Panc1 (cell line): ENCODE measurements around the gene CXCL17. TPM values are rescaled to one million over a fixed set of nuclear protein-coding genes. Genes with fewer than 3 reads are reported as not detected.
A peak's percentile ranks its signal among the peaks of the same experiment; 100 is the strongest.

Experiments
- ATAC-seq: fragments of 200-7000 bp; cut with Tn5 transposase; 2 replicates; pipeline ENCODE4 v1.9.1; 2020; ENCODE audit warnings: mild to moderate bottlenecking, moderate library complexity
- BruUV-seq: library from RNA; stranded (reverse); fragments of 400-500 nt; replicated peaks from 2 replicates; lab custom pipeline; 2021; lab: Mats Ljungman, UMichigan
- CTCF ChIA-PET: fragments of 300-600 bp; sonication (Branson Sonifier 250); formaldehyde crosslinking; loops from one replicate; lab custom pipeline; 2022; ENCODE audit warnings: antibody characterized with exemption; lab: Charles Lee
- POLR2A ChIA-PET: fragments of 300-600 bp; sonication (Branson Sonifier 250); formaldehyde crosslinking; loops from one replicate; lab custom pipeline; 2022; ENCODE audit warnings: antibody characterized with exemption; lab: Charles Lee
- DNase-seq: peaks from one replicate; pipeline ENCODE4 v3.0.0-alpha.2; 2010; ENCODE audit warnings: low read depth, low spot score
- H3K27ac ChIP-seq: 2 replicates; pipeline ENCODE4 v1.5.1; 2011; ENCODE audit warnings: mild to moderate bottlenecking, low read length, inconsistent platforms
- H3K27me3 ChIP-seq: fragments of 200-500 bp; sonication (Bioruptor generic); 2 replicates; pipeline ENCODE4 v1.6.0; 2014; ENCODE audit warnings: low read length, inconsistent platforms; ENCODE audit not compliant: control insufficient read depth, insufficient read depth
- H3K36me3 ChIP-seq: fragments of 200-500 bp; sonication (Bioruptor generic); 2 replicates; pipeline ENCODE4 v1.5.1; 2014; ENCODE audit warnings: inconsistent platforms, mild to moderate bottlenecking, low read length, moderate library complexity; ENCODE audit not compliant: control insufficient read depth, insufficient read depth
- H3K4me1 ChIP-seq: 2 replicates; pipeline ENCODE4 v1.5.1; 2011; ENCODE audit warnings: inconsistent platforms, mild to moderate bottlenecking, low read length, moderate library complexity; ENCODE audit not compliant: control insufficient read depth, insufficient read depth
- H3K4me3 ChIP-seq, 2 experiments: 2 replicates each; pipeline ENCODE4 v1.5.1; 2011 to 2012; ENCODE audit warnings: low read depth in 2 of 2, low read length in 2 of 2, mild to moderate bottlenecking in 2 of 2, inconsistent platforms in 1 of 2, moderate library complexity in 1 of 2
- H3K9me3 ChIP-seq: fragments of 200-500 bp; sonication (Bioruptor generic); 2 replicates; pipeline ENCODE4 v1.5.1; 2014; ENCODE audit warnings: low read depth, mild to moderate bottlenecking, inconsistent platforms, low read length, moderate library complexity; ENCODE audit not compliant: control insufficient read depth, insufficient read depth
- CTCF ChIP-seq: fragments of 450-650 bp; IDR thresholded peaks from 2 replicates; pipeline ENCODE4 v1.5.1; 2017; ENCODE audit warnings: mild to moderate bottlenecking
- POLR2AphosphoS5 ChIP-seq: IDR thresholded peaks from 2 replicates; pipeline ENCODE4 v1.6.1; 2012; ENCODE audit warnings: mild to moderate bottlenecking, low read depth, low read length, moderate library complexity
- REST ChIP-seq, 2 experiments: IDR thresholded peaks; 2 replicates each; pipeline ENCODE4 v1.6.1; 2011 to 2012; ENCODE audit warnings: low read depth in 2 of 2, control low read depth in 1 of 2, low read length in 1 of 2, mild to moderate bottlenecking in 1 of 2, moderate library complexity in 1 of 2; ENCODE audit not compliant: insufficient read depth in 1 of 2
- SIN3A ChIP-seq: IDR thresholded peaks from 2 replicates; pipeline ENCODE4 v1.6.1; 2012; ENCODE audit warnings: low read depth, mild to moderate bottlenecking, low read length, moderate library complexity, borderline replicate concordance; ENCODE audit not compliant: insufficient read depth
- TCF7L2 ChIP-seq: IDR thresholded peaks from 2 replicates; pipeline ENCODE4 v1.6.1; 2011; ENCODE audit warnings: mild to moderate bottlenecking, low read depth, low read length, inconsistent platforms
- in situ Hi-C: cut with HindIII; loops from 2 replicates; pipeline ENCODE4 v1.10.0; 2016; ENCODE audit warnings: low sequenced_read_pairs, low pct_unique_long_range_greater_than_20kb
- intact Hi-C: fragments of 100-400 bp; cut with micrococcal nuclease; formaldehyde crosslinking; loops from one replicate; pipeline ENCODE4 v1.10.0; 2022; ENCODE audit not compliant: unreplicated experiment
- total RNA-seq: library from RNA; stranded (reverse); gene quantifications from one replicate; pipeline ENCODE4 v1.2.1, GENCODE V29; 2021; ENCODE audit not compliant: unreplicated experiment

The CXCL17 gene
- total RNA-seq, 1 experiment from 2014 or later = not detected

GRCh38 chr19:42419309-42419708 lies 23.4 kb downstream of the CXCL17 start:
- no peak for ATAC-seq
- no TSS peak for BruUV-seq
- Histone ChIP-seq H3K27ac (no peak overlapping the region), H3K36me3 (no peaks in the 10 kb centered on the region), H3K9me3 (no peaks in the 10 kb centered on the region), H3K27me3 (no peaks in the 10 kb centered on the region), H3K4me1 (no peaks in the 10 kb centered on the region; the same call in 1 of the 2 replicates), H3K4me3 (no peak overlapping the region)
- ChIA-PET CTCF (interaction anchor here (1.5 kb wide), 1 partner anchor 22 kb away, joined by 8 read pairs; no protein-coding TSS in a partner anchor), POLR2A (no interaction called here)
- no peak for DNase-seq
- in situ Hi-C loops = no loop called here
- intact Hi-C loops = no loop called here
- TF ChIP-seq SIN3A (no peak), POLR2AphosphoS5 (no peak), CTCF (no peak), REST (IDR thresholded peaks at IDR 0.05; ENCODE audit: insufficient read depth in 1 of 2, low read depth in 2 of 2, low read length in 1 of 2) (no peak), TCF7L2 (no peak)

- no peaks in the 10 kb centered on the region for H3K27me3 ChIP-seq
- no peak overlapping the region for H3K4me3 ChIP-seq
- no TSS peak for BruUV-seq
- H3K4me1 ChIP-seq = no peaks in the 10 kb centered on the region
- in situ Hi-C loops (no loop called here), intact Hi-C loops (no loop called here)
- ATAC-seq (0 out of 2 replicates have a peak, but pooled peaks have one; percentile 32), DNase-seq (no peak)
- H3K9me3 ChIP-seq = no peaks in the 10 kb centered on the region
- TF ChIP-seq REST (IDR thresholded peaks at IDR 0.05; ENCODE audit: insufficient read depth in 1 of 2, low read depth in 2 of 2, low read length in 1 of 2) (no peak), CTCF (no peak), TCF7L2 (no peak), SIN3A (no peak), POLR2AphosphoS5 (no peak)
- no peak overlapping the region for H3K27ac ChIP-seq
- CTCF ChIA-PET = no interaction called here
- POLR2A ChIA-PET = no interaction called here
- H3K36me3 ChIP-seq = no peaks in the 10 kb centered on the region
These were observed 30.1 kb downstream of the CXCL17 start for GRCh38 chr19:42412661-42413076.
